CD4-positive, alpha-beta memory T cell (primary cell): Measurements from ENCODE around the gene CUX1. TPM values are rescaled to one million over a fixed set of nuclear protein-coding genes. Genes with fewer than 3 reads are reported as not detected.

Source experiments
- CTCF ChIA-PET: fragments of 350-600 bp; sonication (Branson Sonifier 250); formaldehyde crosslinking; loops from one replicate; lab custom pipeline; 2021; ENCODE audit warnings: inconsistent platforms; ENCODE audit not compliant: partially characterized antibody; lab: Charles Lee
- POLR2A ChIA-PET: fragments of 350-600 bp; sonication (Branson Sonifier 250); formaldehyde crosslinking; loops from one replicate; lab custom pipeline; 2021; ENCODE audit not compliant: partially characterized antibody; lab: Charles Lee
- DNase-seq, 5 donors: peaks; one replicate each; pipeline versions ENCODE4 v3.0.0 to v3.0.0-alpha.2; 2020 to 2022; ENCODE audit warnings: mixed read lengths in 1 of 5
- H3K27ac ChIP-seq: one replicate; pipeline ENCODE4 v1.7.0; 2013; ENCODE audit warnings: low read depth, low read length
- H3K27me3 ChIP-seq: 2 replicates; pipeline ENCODE4 v1.7.0; 2013; ENCODE audit warnings: mild to moderate bottlenecking, low read length, moderate library complexity; ENCODE audit not compliant: insufficient read depth
- H3K36me3 ChIP-seq: 2 replicates; pipeline ENCODE4 v1.7.0; 2013; ENCODE audit warnings: mild to moderate bottlenecking, low read length, moderate library complexity; ENCODE audit not compliant: insufficient read depth
- H3K4me1 ChIP-seq: 2 replicates; pipeline ENCODE4 v1.7.0; 2013; ENCODE audit warnings: mild to moderate bottlenecking, low read length, moderate library complexity; ENCODE audit not compliant: insufficient read depth
- H3K4me3 ChIP-seq, 2 donors: one replicate each; pipeline ENCODE4 v1.7.0; 2013; ENCODE audit warnings: low read length in 2 of 2, mild to moderate bottlenecking in 1 of 2
- H3K9me3 ChIP-seq, 2 donors: one replicate each; pipeline ENCODE4 v1.7.0; 2013; ENCODE audit warnings: low read length in 2 of 2, control low read depth in 1 of 2; ENCODE audit not compliant: control insufficient read depth in 1 of 2
- H3K27ac Mint-ChIP-seq, 7 donors: one replicate each; pipeline ENCODE4 v1.8.0; 2020 to 2021; ENCODE audit warnings: mixed read lengths in 7 of 7, mild to moderate bottlenecking in 6 of 7, inconsistent platforms in 3 of 7, moderate library complexity in 3 of 7
- H3K27me3 Mint-ChIP-seq, 2 donors: one replicate each; pipeline ENCODE4 v1.8.0; 2020 to 2021; ENCODE audit warnings: mixed read lengths in 2 of 2
- H3K36me3 Mint-ChIP-seq, 2 donors: one replicate each; pipeline ENCODE4 v1.8.0; 2020 to 2021; ENCODE audit warnings: mixed read lengths in 2 of 2, inconsistent platforms in 1 of 2, mild to moderate bottlenecking in 1 of 2
- H3K4me1 Mint-ChIP-seq, 4 donors: one replicate each; pipeline ENCODE4 v1.8.0; 2020 to 2021; ENCODE audit warnings: mixed read lengths in 4 of 4, mild to moderate bottlenecking in 1 of 4
- H3K4me3 Mint-ChIP-seq, 8 donors: one replicate each; pipeline ENCODE4 v1.8.0; 2020 to 2021; ENCODE audit warnings: mixed read lengths in 8 of 8, mild to moderate bottlenecking in 7 of 8, moderate library complexity in 6 of 8, inconsistent platforms in 3 of 8
- H3K9me3 Mint-ChIP-seq, 8 donors: one replicate each; pipeline ENCODE4 v1.8.0; 2020 to 2021; ENCODE audit warnings: mixed read lengths in 8 of 8, mild to moderate bottlenecking in 5 of 8, inconsistent platforms in 3 of 8, moderate library complexity in 1 of 8
- intact Hi-C: fragments of 100-400 bp; cut with micrococcal nuclease; formaldehyde crosslinking; loops from one replicate; pipeline ENCODE4 v1.15.1; 2023
- polyA plus RNA-seq, 2 donors: library from polyadenylated mRNA; unstranded; fragments of 300-500 nt; fragmentation: Illumina TruSeq; gene quantifications; one replicate each; pipeline ENCODE4 v1.2.3, GENCODE V29; 2021
- total RNA-seq, 2 experiments: library from RNA; stranded (reverse); gene quantifications; one replicate each; pipeline ENCODE4 v1.2.3, GENCODE V29; 2021

CUX1 gene
- total and polyA plus RNA-seq, 4 experiments from 2014 or later = 2.1 to 47.6 (median 36.1) TPM

DNA sequence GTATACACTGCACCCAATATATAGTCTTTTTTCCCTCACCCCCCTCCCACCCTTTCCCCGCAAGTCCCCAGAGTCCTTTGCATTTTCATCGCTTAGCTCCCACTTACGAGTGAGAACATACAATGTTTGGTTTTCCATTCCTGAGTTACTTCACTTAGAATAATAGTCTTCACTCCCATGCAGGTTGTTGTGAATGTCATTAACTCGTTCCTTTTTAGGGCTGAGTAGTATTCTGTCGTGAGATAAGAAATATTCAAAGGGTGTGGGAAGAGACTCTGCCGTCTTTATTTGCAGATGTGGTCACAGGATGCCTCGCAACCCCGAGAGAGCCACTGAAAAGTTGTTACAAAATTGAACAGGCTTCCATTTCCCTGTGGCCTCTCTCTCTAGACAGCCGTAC lies 331.4 kb downstream of the CUX1 start:
- ChIA-PET POLR2A (no interaction called here), CTCF (no interaction called here)
- H3K27me3 Mint-ChIP-seq = no peaks in the 10 kb centered on the region
- DNase-seq = no peak
- no peaks in the 10 kb centered on the region for H3K36me3 ChIP-seq
- no peaks in the 10 kb centered on the region for H3K9me3 Mint-ChIP-seq
- H3K9me3 ChIP-seq = no peaks in the 10 kb centered on the region
- H3K36me3 Mint-ChIP-seq = peaks cover 3 to 14% of the 10 kb centered on the region in 2 donors
- H3K4me3 Mint-ChIP-seq = no peak overlapping the region
- no peaks in the 10 kb centered on the region for H3K27me3 ChIP-seq
- H3K27ac Mint-ChIP-seq = no peak overlapping the region
- H3K27ac ChIP-seq = no peak overlapping the region
- peaks cover 0 to 2% (median 0%) of the 10 kb centered on the region in 4 donors for H3K4me1 Mint-ChIP-seq
- no peaks in the 10 kb centered on the region for H3K4me1 ChIP-seq
- intact Hi-C loops = no loop called here
- no peak overlapping the region for H3K4me3 ChIP-seq

DNA sequence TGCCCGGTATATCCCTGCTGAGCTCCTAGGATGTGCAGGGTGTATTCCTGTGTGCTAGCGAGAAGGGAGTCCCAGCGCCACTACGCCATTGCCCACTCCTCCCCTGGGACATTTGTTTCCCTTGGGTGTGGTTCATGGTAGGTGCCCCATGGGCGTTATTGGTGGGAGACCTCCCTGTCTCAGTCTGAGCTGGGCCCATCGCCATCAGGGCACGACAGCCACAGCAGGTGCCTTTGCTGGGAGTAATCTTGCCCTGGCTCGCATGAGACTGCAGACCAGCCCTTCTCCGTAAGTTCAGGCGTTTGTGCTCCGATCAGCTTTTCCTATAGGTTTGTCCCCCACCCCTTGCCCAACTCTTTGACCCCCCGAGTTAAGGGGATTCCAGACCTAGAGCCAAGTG lies 332.0 kb downstream of the CUX1 start:
- Histone ChIP-seq H3K4me3 (no peak overlapping the region), H3K4me1 (no peaks in the 10 kb centered on the region), H3K27me3 (no peaks in the 10 kb centered on the region), H3K9me3 (no peaks in the 10 kb centered on the region), H3K27ac (no peak overlapping the region), H3K36me3 (no peaks in the 10 kb centered on the region)
- no peak for DNase-seq
- peak overlapping the region in 1 of 7 donors; percentile 68 for H3K27ac Mint-ChIP-seq
- no peak overlapping the region for H3K4me3 Mint-ChIP-seq
- ChIA-PET CTCF (no interaction called here), POLR2A (no interaction called here)
- intact Hi-C loops = no loop called here
- no peaks in the 10 kb centered on the region for H3K27me3 Mint-ChIP-seq
- peaks cover 0 to 2% (median 0%) of the 10 kb centered on the region in 4 donors for H3K4me1 Mint-ChIP-seq
- H3K36me3 Mint-ChIP-seq = peaks cover 3 to 8% of the 10 kb centered on the region in 2 donors
- no peaks in the 10 kb centered on the region for H3K9me3 Mint-ChIP-seq

DNA sequence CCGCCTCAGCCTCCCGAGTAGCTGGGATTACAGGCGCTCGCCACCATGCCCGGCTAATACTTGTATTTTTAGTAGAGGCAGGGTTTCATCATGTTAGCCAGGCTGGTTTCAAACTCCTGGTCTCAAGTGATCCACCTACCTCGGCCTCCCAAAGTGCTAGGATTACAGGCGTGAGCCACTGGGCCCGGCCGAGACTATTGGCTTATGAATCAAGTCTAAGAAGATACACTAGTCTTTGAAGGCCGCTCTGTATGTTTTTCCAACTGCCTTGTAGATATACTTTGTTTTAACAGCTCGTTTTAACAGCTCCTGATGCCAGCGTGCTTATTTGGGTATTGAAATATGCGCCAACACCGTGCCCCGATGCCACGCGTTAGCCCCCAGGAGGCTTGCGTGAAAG lies 332.8 kb downstream of the CUX1 start:
- ChIA-PET POLR2A (no interaction called here), CTCF (no interaction called here)
- no peaks in the 10 kb centered on the region for H3K9me3 ChIP-seq
- intact Hi-C loops = no loop called here
- no peak overlapping the region for H3K4me3 ChIP-seq
- no peak for DNase-seq
- no peaks in the 10 kb centered on the region for H3K36me3 ChIP-seq
- no peaks in the 10 kb centered on the region for H3K27me3 Mint-ChIP-seq
- no peaks in the 10 kb centered on the region for H3K4me1 ChIP-seq
- no peaks in the 10 kb centered on the region for H3K9me3 Mint-ChIP-seq
- H3K27me3 ChIP-seq = no peaks in the 10 kb centered on the region
- no peak overlapping the region for H3K27ac ChIP-seq
- peaks cover under 1 to 5% of the 10 kb centered on the region in 2 donors for H3K36me3 Mint-ChIP-seq
- no peak overlapping the region for H3K4me3 Mint-ChIP-seq
- H3K4me1 Mint-ChIP-seq = peaks cover 0 to 2% (median 0%) of the 10 kb centered on the region in 4 donors
- no peak overlapping the region for H3K27ac Mint-ChIP-seq

DNA sequence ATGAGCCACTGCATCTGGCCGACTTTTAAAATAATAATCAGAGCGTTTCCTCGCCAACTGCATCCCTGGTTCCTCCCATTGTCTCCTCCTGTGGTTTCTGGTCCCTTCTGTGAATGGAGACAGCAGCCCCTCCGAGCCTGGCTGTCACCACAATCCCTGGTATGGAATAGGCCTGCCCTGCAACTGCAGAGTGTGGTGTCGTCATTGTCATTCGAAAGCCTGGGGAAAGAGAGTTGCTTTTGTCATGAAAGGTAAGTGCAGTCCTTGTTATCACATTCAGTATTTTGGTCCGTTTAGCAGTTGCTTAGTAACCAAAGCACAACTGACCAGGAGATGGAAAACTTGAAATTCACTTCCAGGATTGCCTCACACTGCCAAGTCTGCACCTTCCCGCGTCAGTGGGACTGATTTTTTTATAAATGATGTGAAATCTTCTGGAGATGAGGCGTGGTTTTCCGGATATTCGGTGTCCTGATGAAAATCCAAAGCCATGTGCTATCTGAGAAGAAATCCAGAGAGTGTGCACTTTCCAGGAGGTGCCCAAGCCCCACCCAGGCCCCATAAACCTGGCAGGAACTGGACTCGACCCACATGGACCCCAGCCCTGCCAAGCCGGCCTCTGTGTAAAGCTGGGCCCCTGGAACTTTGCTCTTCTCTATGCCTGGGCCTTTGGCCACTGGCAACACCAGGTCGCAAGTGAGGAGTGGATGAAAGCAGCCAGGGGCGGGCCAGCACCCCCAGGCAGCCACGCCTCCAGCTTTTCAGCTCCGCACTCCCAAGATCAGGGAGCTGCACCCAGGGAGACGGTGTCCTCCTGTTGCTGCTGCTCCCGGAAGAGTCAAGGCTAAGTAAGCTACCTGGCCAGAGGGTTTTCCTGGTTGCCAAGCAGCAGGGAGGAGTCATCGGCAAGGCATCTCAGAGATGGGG lies 335.5 kb downstream of the CUX1 start:
- Mint-ChIP-seq H3K36me3 (peaks cover 1 to 6% of the 10 kb centered on the region in 2 donors), H3K4me3 (no peak overlapping the region), H3K27ac (no peak overlapping the region), H3K9me3 (no peaks in the 10 kb centered on the region), H3K4me1 (peaks cover 0 to 2% (median 0%) of the 10 kb centered on the region in 4 donors), H3K27me3 (no peaks in the 10 kb centered on the region)
- Histone ChIP-seq H3K9me3 (no peaks in the 10 kb centered on the region), H3K27ac (no peak overlapping the region), H3K4me1 (no peaks in the 10 kb centered on the region), H3K4me3 (no peak overlapping the region), H3K27me3 (no peaks in the 10 kb centered on the region), H3K36me3 (no peaks in the 10 kb centered on the region)
- ChIA-PET CTCF (interaction anchor here (0.6 kb wide), 1 partner anchor 68 kb away, joined by 3 read pairs; no protein-coding TSS in a partner anchor), POLR2A (no interaction called here)
- DNase-seq = no peak
- intact Hi-C loops = no loop called here

- peaks cover 0 to 2% (median 0%) of the 10 kb centered on the region in 4 donors for H3K4me1 Mint-ChIP-seq
- Histone ChIP-seq H3K4me1 (no peaks in the 10 kb centered on the region), H3K27me3 (no peaks in the 10 kb centered on the region), H3K36me3 (no peaks in the 10 kb centered on the region), H3K9me3 (no peaks in the 10 kb centered on the region), H3K27ac (no peak overlapping the region), H3K4me3 (no peak overlapping the region)
- no peak for DNase-seq
- peaks cover 7 to 12% of the 10 kb centered on the region in 2 donors for H3K36me3 Mint-ChIP-seq
- CTCF ChIA-PET = no interaction called here
- no peaks in the 10 kb centered on the region for H3K9me3 Mint-ChIP-seq
- H3K27me3 Mint-ChIP-seq = no peaks in the 10 kb centered on the region
- H3K4me3 Mint-ChIP-seq = no peak overlapping the region
- intact Hi-C loops = no loop called here
- POLR2A ChIA-PET = no interaction called here
- peak overlapping the region in 1 of 7 donors; percentile 1 for H3K27ac Mint-ChIP-seq
Observed at GRCh38 chr7:102153599-102153946, 336.1 kb downstream of the CUX1 start.

GRCh38 chr7:102154425-102154824 lies 337.0 kb downstream of the CUX1 start:
- H3K4me1 Mint-ChIP-seq = peaks cover 0 to 2% (median 0%) of the 10 kb centered on the region in 4 donors
- no peak overlapping the region for H3K27ac Mint-ChIP-seq
- no peaks in the 10 kb centered on the region for H3K36me3 ChIP-seq
- no peaks in the 10 kb centered on the region for H3K9me3 Mint-ChIP-seq
- intact Hi-C loops = no loop called here
- no peaks in the 10 kb centered on the region for H3K27me3 Mint-ChIP-seq
- no peaks in the 10 kb centered on the region for H3K4me1 ChIP-seq
- DNase-seq = no peak
- POLR2A ChIA-PET = no interaction called here
- no peak overlapping the region for H3K4me3 ChIP-seq
- H3K36me3 Mint-ChIP-seq = peaks cover 9 to 14% of the 10 kb centered on the region in 2 donors
- H3K9me3 ChIP-seq = no peaks in the 10 kb centered on the region
- CTCF ChIA-PET = no interaction called here
- no peak overlapping the region for H3K27ac ChIP-seq
- H3K27me3 ChIP-seq = no peaks in the 10 kb centered on the region
- H3K4me3 Mint-ChIP-seq = no peak overlapping the region

GRCh38 chr7:102155821-102156441 lies 338.5 kb downstream of the CUX1 start:
- Mint-ChIP-seq H3K4me3 (no peak overlapping the region), H3K27ac (no peak overlapping the region), H3K27me3 (no peaks in the 10 kb centered on the region), H3K36me3 (peaks cover 13 to 14% of the 10 kb centered on the region in 2 donors), H3K4me1 (no peaks in the 10 kb centered on the region), H3K9me3 (peaks cover 0 to 2% (median 0%) of the 10 kb centered on the region in 8 donors)
- Histone ChIP-seq H3K4me3 (no peak overlapping the region), H3K27ac (no peak overlapping the region), H3K36me3 (no peaks in the 10 kb centered on the region), H3K4me1 (no peaks in the 10 kb centered on the region), H3K9me3 (no peaks in the 10 kb centered on the region), H3K27me3 (no peaks in the 10 kb centered on the region)
- CTCF ChIA-PET = no interaction called here
- intact Hi-C loops = no loop called here
- DNase-seq = no peak
- POLR2A ChIA-PET = no interaction called here
